HepG2 (cell line): Measurements from ENCODE around the gene CATSPERD. TPM values are rescaled to one million over a fixed set of nuclear protein-coding genes. Genes with fewer than 3 reads are reported as not detected.
A peak's percentile ranks its signal among the peaks of the same experiment; 100 is the strongest.

Experiments used
- CREB1 ChIP-seq, 2 experiments: fragments of 450-650 bp in 1 of 2; IDR thresholded peaks; 2 replicates each; pipeline ENCODE4 v1.6.1; 2016 to 2017; ENCODE audit warnings: control low read depth in 1 of 2, mild to moderate bottlenecking in 1 of 2, missing compliant biosample characterization in 1 of 2, missing genetic modification characterization in 1 of 2
- CTCF ChIP-seq: sonication (generic); formaldehyde crosslinking; IDR thresholded peaks from 2 replicates; pipeline ENCODE4 v1.5.0; 2020; ENCODE audit warnings: mild to moderate bottlenecking, missing genetic modification reagents, moderate library complexity
- EEA1 ChIP-seq: sonication (generic); formaldehyde crosslinking; IDR thresholded peaks from 2 replicates; pipeline ENCODE4 v1.5.1; 2020; ENCODE audit warnings: mild to moderate bottlenecking, missing genetic modification reagents, borderline replicate concordance
- ERF ChIP-seq: IDR thresholded peaks from 2 replicates; pipeline ENCODE4 v1.6.1; 2018; ENCODE audit warnings: missing biosample characterization, missing genetic modification reagents
- ETV5 ChIP-seq: IDR thresholded peaks from 2 replicates; pipeline ENCODE4 v1.6.1; 2018; ENCODE audit warnings: missing biosample characterization, missing genetic modification reagents, inconsistent platforms, borderline replicate concordance
- FOXA3 ChIP-seq: IDR thresholded peaks from 2 replicates; pipeline ENCODE4 v1.6.1; 2016; ENCODE audit warnings: missing genetic modification reagents, missing compliant biosample characterization
- JUND ChIP-seq: sonication (generic); formaldehyde crosslinking; IDR thresholded peaks from 2 replicates; pipeline ENCODE4 v1.8.0; 2022; ENCODE audit warnings: mild to moderate bottlenecking, missing genetic modification reagents
- MXI1 ChIP-seq: IDR thresholded peaks from 3 replicates; pipeline ENCODE4 v1.6.1; 2012; ENCODE audit warnings: low read depth, low read length, inconsistent platforms, borderline replicate concordance
- NR2C2 ChIP-seq: sonication (generic); formaldehyde crosslinking; IDR thresholded peaks from 2 replicates; pipeline ENCODE4 v1.4.0; 2020; ENCODE audit warnings: missing genetic modification reagents, mild to moderate bottlenecking, moderate library complexity, borderline replicate concordance
- POLR2A ChIP-seq, 2 experiments: IDR thresholded peaks; 2 replicates each; pipeline ENCODE4 v1.6.1; 2011; ENCODE audit warnings: low read depth in 2 of 2, low read length in 2 of 2, mild to moderate bottlenecking in 1 of 2, moderate library complexity in 1 of 2; ENCODE audit not compliant: insufficient read depth in 1 of 2
- RBAK ChIP-seq: sonication (generic); formaldehyde crosslinking; IDR thresholded peaks from 2 replicates; pipeline ENCODE4 v1.5.1; 2020; ENCODE audit warnings: mild to moderate bottlenecking, missing genetic modification reagents
- SKI ChIP-seq: fragments of 450-650 bp; IDR thresholded peaks from one replicate; pipeline ENCODE4 v1.6.1; 2018; ENCODE audit warnings: mild to moderate bottlenecking; ENCODE audit not compliant: partially characterized antibody
- SMARCE1 ChIP-seq: fragments of 450-650 bp; IDR thresholded peaks from 2 replicates; pipeline ENCODE4 v1.6.1; 2017; ENCODE audit warnings: borderline replicate concordance
- SMC3 ChIP-seq: IDR thresholded peaks from 2 replicates; pipeline ENCODE4 v1.6.1; 2011; ENCODE audit warnings: low read length, improper control_type of control experiment
- SNRNP70 ChIP-seq: fragments of 200-400 bp; formaldehyde crosslinking; IDR thresholded peaks from 2 replicates; pipeline ENCODE4 v1.6.1; 2017; ENCODE audit warnings: mild to moderate bottlenecking, low read depth, low read length, moderate library complexity
- TCF7 ChIP-seq: sonication (generic); IDR thresholded peaks from 2 replicates; pipeline ENCODE4 v1.6.1; 2016; ENCODE audit warnings: antibody characterized with exemption, low read depth
- TEAD3 ChIP-seq: optimal IDR thresholded peaks from 2 replicates; pipeline ENCODE3; 2016; ENCODE audit warnings: borderline replicate concordance
- ZNF333 ChIP-seq: sonication (generic); formaldehyde crosslinking; IDR thresholded peaks from 2 replicates; pipeline ENCODE4 v1.4.0; 2020; ENCODE audit warnings: mild to moderate bottlenecking, missing genetic modification reagents, borderline replicate concordance
- ZNF33B ChIP-seq: sonication (generic); formaldehyde crosslinking; IDR thresholded peaks from 2 replicates; pipeline ENCODE4 v1.5.1; 2020; ENCODE audit warnings: mild to moderate bottlenecking, missing genetic modification reagents
- ZNF512 ChIP-seq: sonication (generic); formaldehyde crosslinking; IDR thresholded peaks from 2 replicates; pipeline ENCODE4 v1.4.0; 2020; ENCODE audit warnings: mild to moderate bottlenecking, missing genetic modification reagents
- ZNF572 ChIP-seq: sonication (generic); formaldehyde crosslinking; IDR thresholded peaks from 2 replicates; pipeline ENCODE4 v1.5.1; 2020; ENCODE audit warnings: mild to moderate bottlenecking, missing genetic modification reagents
- ZNF574 ChIP-seq: sonication (generic); formaldehyde crosslinking; IDR thresholded peaks from 2 replicates; pipeline ENCODE4 v1.4.0; 2020; ENCODE audit warnings: missing genetic modification reagents
- ZNF598 ChIP-seq: sonication (generic); formaldehyde crosslinking; IDR thresholded peaks from 2 replicates; pipeline ENCODE4 v1.5.1; 2020; ENCODE audit warnings: mild to moderate bottlenecking, missing genetic modification reagents, borderline replicate concordance
- ZNF850 ChIP-seq: sonication (generic); formaldehyde crosslinking; conservative IDR thresholded peaks from 2 replicates; pipeline ENCODE4 v1.9.0; 2021; ENCODE audit warnings: mild to moderate bottlenecking, missing genetic modification reagents
- ZNF878 ChIP-seq: sonication (generic); formaldehyde crosslinking; IDR thresholded peaks from 2 replicates; pipeline ENCODE4 v1.8.1; 2023; ENCODE audit warnings: mild to moderate bottlenecking, missing genetic modification reagents, moderate library complexity
- ZSCAN31 ChIP-seq: sonication (generic); formaldehyde crosslinking; IDR thresholded peaks from 2 replicates; pipeline ENCODE4 v1.5.0; 2020; ENCODE audit warnings: low read depth, mild to moderate bottlenecking, missing genetic modification reagents
- polyA plus RNA-seq, 8 experiments: library from polyadenylated mRNA; depleted of rRNA in 3 of 8; stranded (reverse) in 7 of 8; unstranded in 1 of 8; fragments of >200 nt; fragmentation: Illumina TruSeq in 4 of 8; extraction: Trizol in 4 of 8; gene quantifications; 2 replicates each; pipeline versions ENCODE4 v1.2.1 to v1.2.3, GENCODE V29; 2011 to 2016; ENCODE audit warnings: low read depth in 4 of 8, missing spikeins in 1 of 8, mixed read lengths in 1 of 8; ENCODE audit not compliant: insufficient read depth in 1 of 8
- total RNA-seq, 5 experiments: library from RNA; depleted of rRNA; stranded (reverse); fragments of >200 nt; fragmentation: Illumina TruSeq; extraction: Trizol; gene quantifications; 2 replicates each; pipeline ENCODE4 v1.2.3, GENCODE V29; 2016; ENCODE audit warnings: low read depth in 1 of 5

CATSPERD gene
- total and polyA plus RNA-seq, 2 of the 13 experiments (the other 11 are each of a cell fraction or from before 2014, with no cell fraction given), result 0.04 TPM; not detected in 1

DNA sequence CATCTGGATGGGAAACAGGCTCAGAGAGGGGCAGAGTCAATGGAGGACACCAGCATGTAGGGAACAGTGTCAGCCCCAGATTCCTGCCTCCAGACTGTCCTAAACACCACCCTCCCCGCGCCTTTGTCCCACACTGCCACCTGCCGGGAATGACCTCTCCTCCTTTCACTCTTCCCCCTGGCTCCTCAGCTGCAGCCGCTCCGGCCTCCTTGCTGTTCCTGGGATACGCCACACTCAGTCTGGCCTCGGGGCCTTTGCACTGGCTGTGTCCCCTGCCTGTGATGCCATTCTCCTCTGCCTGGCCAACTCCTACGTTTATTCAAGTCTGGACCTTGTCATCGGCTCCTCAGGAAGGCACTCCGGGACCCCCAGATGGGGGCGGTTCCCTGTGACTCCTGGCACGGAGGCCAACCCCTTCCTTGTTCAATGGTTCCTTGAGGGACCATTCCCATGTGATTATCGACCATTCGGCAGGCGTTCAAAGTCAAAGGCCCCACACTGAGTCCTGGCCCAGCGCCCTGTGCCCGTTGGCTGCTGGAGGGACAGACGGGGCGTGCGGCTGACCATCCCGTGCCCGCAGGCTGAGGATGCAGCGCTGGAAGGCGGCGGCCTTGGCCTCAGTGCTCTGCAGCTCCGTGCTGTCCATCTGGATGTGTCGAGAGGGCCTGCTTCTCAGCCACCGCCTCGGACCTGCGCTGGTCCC lies 103.3 kb downstream of the CATSPERD start (continued):
- TF ChIP-seq ZNF574 (CRISPR knock-in tag) (peak; percentile 29; the same call in 1 of the 2 replicates), SMC3 (peak; percentile 52; the same call in 1 of the 2 replicates), ZSCAN31 (CRISPR knock-in tag) (no peak), SMARCE1 (no peak), SNRNP70 (no peak), ZNF512 (CRISPR knock-in tag) (no peak), ZNF572 (CRISPR knock-in tag) (0 out of 2 replicates have a peak, but pooled peaks have one; percentile 46), JUND (CRISPR knock-in tag) (no peak), RBAK (CRISPR knock-in tag) (no peak), CTCF (CRISPR knock-in tag) (peak; percentile 83), CREB1 (IDR thresholded peaks at IDR 0.05) (no peak), CREB1 (CRISPR knock-in tag; IDR thresholded peaks at IDR 0.05) (no peak), ZNF850 (CRISPR knock-in tag) (no peak), NR2C2 (CRISPR knock-in tag) (no peak), ZNF333 (CRISPR knock-in tag) (0 out of 2 replicates have a peak, but pooled peaks have one; percentile 72), ZNF878 (CRISPR knock-in tag) (no peak), TCF7 (no peak), ERF (CRISPR knock-in tag) (0 out of 2 replicates have a peak, but pooled peaks have one; percentile 27), ZNF33B (CRISPR knock-in tag) (no peak), EEA1 (no peak), MXI1 (no peak), FOXA3 (CRISPR knock-in tag) (0 out of 2 replicates have a peak, but pooled peaks have one; percentile 8), ETV5 (CRISPR knock-in tag) (no peak), ZNF598 (CRISPR knock-in tag) (no peak), SKI (no peak), POLR2A (IDR thresholded peaks at IDR 0.05; ENCODE audit: insufficient read depth in 1 of 2, low read depth in 2 of 2, low read length in 2 of 2) (no peak), TEAD3 (CRISPR knock-in tag) (peak; percentile 24)
